ENCODE results near the gene PPP1R12A.

- no peak for TF ChIP-seq CTCF (IDR thresholded peaks at IDR 0.05)
- TF ChIP-seq POLR2A (IDR thresholded peaks at IDR 0.05), result no peak
These were observed 171.0 kb downstream of the PPP1R12A start for GRCh38 chr12:79763766-79764452.

Measured in vagina (tissue), 2 donors.